PC-9 (cell line): ENCODE results near the gene TOMM20. TPM values are rescaled to one million over a fixed set of nuclear protein-coding genes. Genes with fewer than 3 reads are reported as not detected.

Experiments used
- BruUV-seq: library from RNA; stranded (reverse); fragments of 400-500 nt; replicated peaks from 2 replicates; lab custom pipeline; 2021; lab: Mats Ljungman, UMichigan
- CTCF ChIA-PET: fragments of 300-600 bp; sonication (Branson Sonifier 250); formaldehyde crosslinking; loops from one replicate; lab custom pipeline; 2022; ENCODE audit warnings: antibody characterized with exemption; lab: Charles Lee
- POLR2A ChIA-PET: fragments of 300-600 bp; sonication (Branson Sonifier 250); formaldehyde crosslinking; loops from one replicate; lab custom pipeline; 2022; ENCODE audit warnings: antibody characterized with exemption; ENCODE audit not compliant: unreplicated experiment; lab: Charles Lee
- DNase-seq, 2 experiments: peaks; one replicate each; pipeline versions ENCODE4 v3.0.0 to v3.0.0-alpha.2; 2015 to 2022; ENCODE audit warnings: mixed read lengths in 1 of 2
- H2AFZ ChIP-seq: fragments of 200-600 bp; sonication (generic); 2 replicates; pipeline ENCODE4 v1.8.1; 2017; ENCODE audit warnings: antibody characterized with exemption
- H3F3A ChIP-seq: fragments of 200-600 bp; sonication (generic); 2 replicates; pipeline ENCODE4 v1.8.1; 2017; ENCODE audit warnings: antibody characterized with exemption, mild to moderate bottlenecking, low read depth; ENCODE audit not compliant: insufficient read depth
- H3K27ac ChIP-seq: fragments of 200-600 bp; sonication (generic); 2 replicates; pipeline ENCODE4 v1.6.1; 2016; ENCODE audit warnings: mixed run types
- H3K27me3 ChIP-seq: fragments of 200-600 bp; sonication (generic); 2 replicates; pipeline ENCODE4 v1.6.1; 2016; ENCODE audit warnings: low read depth, mixed run types; ENCODE audit not compliant: insufficient read depth
- H3K36me3 ChIP-seq: fragments of 200-600 bp; sonication (generic); 2 replicates; pipeline ENCODE4 v1.6.1; 2016; ENCODE audit warnings: low read depth, mixed run types
- H3K4me1 ChIP-seq: fragments of 200-600 bp; sonication (generic); replicated peaks from 2 replicates; pipeline ENCODE4 v1.6.1; 2016; ENCODE audit warnings: mixed run types; ENCODE audit not compliant: insufficient read depth
- H3K4me2 ChIP-seq: fragments of 200-600 bp; sonication (generic); 2 replicates; pipeline ENCODE4 v1.6.1; 2017; ENCODE audit warnings: mixed run types
- H3K4me3 ChIP-seq: fragments of 200-600 bp; sonication (generic); 2 replicates; pipeline ENCODE4 v1.6.1; 2016; ENCODE audit warnings: mixed run types
- H3K79me2 ChIP-seq: fragments of 200-600 bp; sonication (generic); 2 replicates; pipeline ENCODE4 v1.6.1; 2017; ENCODE audit warnings: low read depth, mixed run types
- H3K9me2 ChIP-seq: fragments of 200-600 bp; sonication (generic); 2 replicates; pipeline ENCODE4 v1.8.1; 2017; ENCODE audit warnings: mild to moderate bottlenecking; ENCODE audit not compliant: insufficient read depth
- H3K9me3 ChIP-seq: fragments of 200-600 bp; sonication (generic); 2 replicates; pipeline ENCODE4 v1.8.1; 2016; ENCODE audit warnings: low read depth; ENCODE audit not compliant: insufficient read depth
- H4K20me1 ChIP-seq: fragments of 200-600 bp; sonication (generic); 2 replicates; pipeline ENCODE4 v1.8.1; 2017; ENCODE audit not compliant: insufficient read depth
- EZH2 ChIP-seq: fragments of 200-600 bp; sonication (generic); IDR thresholded peaks from 2 replicates; pipeline ENCODE4 v1.8.0; 2017; ENCODE audit warnings: antibody characterized with exemption, low read depth
- intact Hi-C: fragments of 100-400 bp; cut with micrococcal nuclease; formaldehyde crosslinking; loops from one replicate; pipeline ENCODE4 v1.10.0; 2022; ENCODE audit not compliant: unreplicated experiment
- total RNA-seq: library from RNA; stranded (reverse); gene quantifications from 2 replicates; pipeline ENCODE4 v1.2.3, GENCODE V29; 2021
- TF ChIP-seq, protein P1 (sequence below): fragments of 200-600 bp; sonication (generic); conservative IDR thresholded peaks from 2 replicates; pipeline ENCODE4 v1.6.1; 2017; ENCODE audit warnings: mixed run types, antibody characterized with exemption, mild to moderate bottlenecking, moderate library complexity

The TOMM20 gene
- total RNA-seq, 1 experiment from 2014 or later = 165 TPM

DNA sequence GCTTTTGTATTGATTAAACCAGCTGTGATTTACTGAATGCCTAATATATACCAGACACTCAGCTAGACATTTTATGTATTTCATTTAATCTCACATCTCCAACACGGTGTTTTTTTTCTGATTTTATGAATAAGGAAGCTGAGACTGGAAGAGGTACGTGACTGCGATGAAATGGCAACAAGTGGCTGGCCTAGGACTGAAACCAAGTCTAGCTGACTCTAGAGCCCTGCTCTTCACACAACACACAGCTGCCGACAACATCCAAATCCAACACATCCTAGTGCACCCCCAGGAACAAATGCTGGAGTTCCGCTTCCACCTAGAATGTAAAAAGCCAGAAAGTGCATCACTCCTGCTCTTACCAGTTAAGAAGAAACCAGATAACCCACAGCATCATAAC, 10.7 kb upstream of the TOMM20 start:
- Histone ChIP-seq H3K27me3 (no peaks in the 10 kb centered on the region), H3F3A (peaks cover 5% of the 10 kb centered on the region; the same call in 1 of the 2 replicates), H3K36me3 (peaks cover 64% of the 10 kb centered on the region), H3K9me2 (no peaks in the 10 kb centered on the region), H3K27ac (no peak overlapping the region), H3K9me3 (no peaks in the 10 kb centered on the region), H3K4me2 (no peak overlapping the region), H2AFZ (no peak overlapping the region), H3K79me2 (no peaks in the 10 kb centered on the region), H4K20me1 (0 out of 2 replicates have a peak, but pooled peaks cover 4% of the 10 kb centered on the region), H3K4me3 (no peak overlapping the region), H3K4me1 (no peaks in the 10 kb centered on the region)
- POLR2A ChIA-PET = no interaction called here
- CTCF ChIA-PET = interaction anchor here (0.6 kb wide), 2 partner anchors 22 to 45 kb away, joined by 3 to 8 read pairs; no protein-coding TSS in a partner anchor
- intact Hi-C loops = no loop called here
- TF ChIP-seq, protein P1, sequence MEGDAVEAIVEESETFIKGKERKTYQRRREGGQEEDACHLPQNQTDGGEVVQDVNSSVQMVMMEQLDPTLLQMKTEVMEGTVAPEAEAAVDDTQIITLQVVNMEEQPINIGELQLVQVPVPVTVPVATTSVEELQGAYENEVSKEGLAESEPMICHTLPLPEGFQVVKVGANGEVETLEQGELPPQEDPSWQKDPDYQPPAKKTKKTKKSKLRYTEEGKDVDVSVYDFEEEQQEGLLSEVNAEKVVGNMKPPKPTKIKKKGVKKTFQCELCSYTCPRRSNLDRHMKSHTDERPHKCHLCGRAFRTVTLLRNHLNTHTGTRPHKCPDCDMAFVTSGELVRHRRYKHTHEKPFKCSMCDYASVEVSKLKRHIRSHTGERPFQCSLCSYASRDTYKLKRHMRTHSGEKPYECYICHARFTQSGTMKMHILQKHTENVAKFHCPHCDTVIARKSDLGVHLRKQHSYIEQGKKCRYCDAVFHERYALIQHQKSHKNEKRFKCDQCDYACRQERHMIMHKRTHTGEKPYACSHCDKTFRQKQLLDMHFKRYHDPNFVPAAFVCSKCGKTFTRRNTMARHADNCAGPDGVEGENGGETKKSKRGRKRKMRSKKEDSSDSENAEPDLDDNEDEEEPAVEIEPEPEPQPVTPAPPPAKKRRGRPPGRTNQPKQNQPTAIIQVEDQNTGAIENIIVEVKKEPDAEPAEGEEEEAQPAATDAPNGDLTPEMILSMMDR = no peak
- TF ChIP-seq EZH2 = no peak
- BruUV-seq = no TSS peak
- DNase-seq = no peak

DNA sequence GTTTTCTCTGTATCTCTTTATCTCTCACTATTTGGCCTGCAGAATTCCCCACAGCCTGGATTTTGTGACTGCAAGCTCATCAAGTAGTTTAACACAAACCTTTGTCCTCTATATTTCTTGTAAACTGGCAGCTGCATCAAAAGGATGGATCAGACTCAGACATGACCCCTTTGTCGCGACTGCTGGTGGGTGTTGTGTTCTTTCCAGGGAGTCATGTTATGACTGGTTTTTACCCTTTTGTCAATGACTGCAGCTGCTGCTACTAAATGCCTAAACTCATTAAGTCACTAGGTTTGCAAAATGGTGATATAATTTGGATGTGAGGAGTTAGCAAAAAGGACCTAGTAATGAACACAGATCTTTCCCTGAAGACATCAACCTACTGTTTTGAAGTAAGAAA, 10.2 kb upstream of the TOMM20 start:
- no peak for TF ChIP-seq EZH2
- TF ChIP-seq, protein P1 = no peak
- Histone ChIP-seq H3K27ac (0 out of 2 replicates have a peak overlapping the region, but pooled peaks have one; percentile 9), H3K36me3 (peaks cover 64% of the 10 kb centered on the region), H4K20me1 (0 out of 2 replicates have a peak, but pooled peaks cover 4% of the 10 kb centered on the region), H3K4me3 (no peak overlapping the region), H3F3A (peaks cover 5% of the 10 kb centered on the region; the same call in 1 of the 2 replicates), H3K9me2 (no peaks in the 10 kb centered on the region), H3K4me1 (no peaks in the 10 kb centered on the region), H2AFZ (no peak overlapping the region), H3K9me3 (no peaks in the 10 kb centered on the region), H3K79me2 (no peaks in the 10 kb centered on the region), H3K4me2 (no peak overlapping the region), H3K27me3 (no peaks in the 10 kb centered on the region)
- ChIA-PET CTCF (no interaction called here), POLR2A (no interaction called here)
- no TSS peak for BruUV-seq
- no peak for DNase-seq
- intact Hi-C loops = no loop called here

DNA sequence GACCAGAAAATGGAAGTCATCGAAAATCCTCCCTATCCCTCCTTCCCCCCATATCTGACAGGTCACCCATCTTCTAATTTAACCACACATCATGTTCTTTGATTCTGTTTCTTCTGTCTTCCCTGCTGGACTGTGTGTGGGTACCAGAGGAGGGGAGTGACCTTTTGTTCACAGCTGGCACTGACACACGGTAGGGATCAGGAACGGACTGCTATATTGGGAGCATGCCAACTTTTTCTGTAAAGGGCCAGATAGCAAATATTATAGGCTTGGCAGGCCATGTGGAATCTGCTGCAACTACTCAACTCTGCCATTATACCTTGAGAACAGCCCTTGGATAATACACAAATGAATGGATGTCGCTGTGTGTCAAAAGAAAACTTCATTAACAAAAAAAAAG, 7.5 kb upstream of the TOMM20 start:
- Histone ChIP-seq H3K79me2 (no peaks in the 10 kb centered on the region), H3K4me2 (no peak overlapping the region), H3K4me3 (no peak overlapping the region), H3K9me3 (no peaks in the 10 kb centered on the region), H3K4me1 (no peaks in the 10 kb centered on the region), H3K36me3 (peaks cover 49% of the 10 kb centered on the region), H3K27me3 (no peaks in the 10 kb centered on the region), H4K20me1 (0 out of 2 replicates have a peak, but pooled peaks cover 4% of the 10 kb centered on the region), H3K27ac (no peak overlapping the region), H3K9me2 (no peaks in the 10 kb centered on the region), H3F3A (peaks cover 15% of the 10 kb centered on the region; the same call in 1 of the 2 replicates), H2AFZ (no peak overlapping the region)
- no TSS peak for BruUV-seq
- POLR2A ChIA-PET = no interaction called here
- no peak for DNase-seq
- TF ChIP-seq, protein P1 = no peak
- no peak for TF ChIP-seq EZH2
- intact Hi-C loops = no loop called here
- CTCF ChIA-PET = interaction anchor here (0.5 kb wide), 1 partner anchor 41 kb away, joined by 3 read pairs; no protein-coding TSS in a partner anchor
